DMS53 (cell line): ENCODE data around the gene CPSF7.
"Not testable (repeated sequence)": the region's sequence is repeated elsewhere in the genome, so short reads cannot be mapped to it uniquely, and the experiment has no call there.

Experiments
- DNase-seq: peaks from one replicate; lab custom pipeline; 2025; lab: John Stamatoyannopoulos, UW

CPSF7 gene

GRCh38 chr11:61429691-61430582, at the start of gene CPSF7, which contains the start of gene SDHAF2:
CPSF7 (minus strand) TSS chr11:61429975; CDS start chr11:61429235, 740 bp downstream.
SDHAF2 (plus strand) TSS chr11:61430124; CDS start chr11:61430147, 23 bp downstream.
- DNase-seq = peak; percentile 99

- DNase-seq = peak; percentile 61
Measured at GRCh38 chr11:61477727-61478148, 48.0 kb upstream of the CPSF7 start.

GRCh38 chr11:61477126-61477525, 47.4 kb upstream of the CPSF7 start:
- no peak for DNase-seq

- DNase-seq = no peak
Measured at GRCh38 chr11:61476371-61476770, 46.6 kb upstream of the CPSF7 start.

GRCh38 chr11:61475433-61475832, 45.7 kb upstream of the CPSF7 start:
- no peak for DNase-seq

- DNase-seq = no peak
Measured at GRCh38 chr11:61474013-61474643, 44.4 kb upstream of the CPSF7 start.

- no peak for DNase-seq
Measured at GRCh38 chr11:61473370-61474012, 43.7 kb upstream of the CPSF7 start.

- no peak for DNase-seq
Measured at GRCh38 chr11:61472868-61473267, 43.1 kb upstream of the CPSF7 start.

GRCh38 chr11:61472282-61472681, 42.5 kb upstream of the CPSF7 start:
- no peak for DNase-seq

- no peak for DNase-seq
Measured at GRCh38 chr11:61468002-61468401, 38.2 kb upstream of the CPSF7 start.

GRCh38 chr11:61467602-61468001, 37.8 kb upstream of the CPSF7 start:
- DNase-seq = not testable (repeated sequence)

- no peak for DNase-seq
Measured at GRCh38 chr11:61460986-61461385, 31.2 kb upstream of the CPSF7 start.

- DNase-seq = no peak
Measured at GRCh38 chr11:61460474-61460881, 30.7 kb upstream of the CPSF7 start.

- no peak for DNase-seq
Measured at GRCh38 chr11:61454520-61454919, 24.7 kb upstream of the CPSF7 start.

GRCh38 chr11:61453695-61454094, 23.9 kb upstream of the CPSF7 start:
- DNase-seq = no peak

GRCh38 chr11:61452825-61453224, 23.1 kb upstream of the CPSF7 start:
- no peak for DNase-seq

- no peak for DNase-seq
Measured at GRCh38 chr11:61448552-61448927, 18.8 kb upstream of the CPSF7 start.

- DNase-seq = no peak
Measured at GRCh38 chr11:61447601-61448551, 18.1 kb upstream of the CPSF7 start.

- peak; percentile 97 for DNase-seq
Measured at GRCh38 chr11:61446211-61446651, 16.5 kb upstream of the CPSF7 start.

GRCh38 chr11:61445516-61445915, 15.7 kb upstream of the CPSF7 start:
- peak; percentile 77 for DNase-seq

- DNase-seq = no peak
Measured at GRCh38 chr11:61442616-61443015, 12.8 kb upstream of the CPSF7 start.
